ENCODE results near the gene MYOM1.
"Not testable (repeated sequence)": the region's sequence is repeated elsewhere in the genome, so short reads cannot be mapped to it uniquely, and the experiment has no call there.

The MYOM1 gene

GRCh38 chr18:3041843-3042242, 177.9 kb downstream of the MYOM1 start:
- no peak overlapping the region for H3K4me3 ChIP-seq (ENCODE audit: low read depth, low read length)

DNA sequence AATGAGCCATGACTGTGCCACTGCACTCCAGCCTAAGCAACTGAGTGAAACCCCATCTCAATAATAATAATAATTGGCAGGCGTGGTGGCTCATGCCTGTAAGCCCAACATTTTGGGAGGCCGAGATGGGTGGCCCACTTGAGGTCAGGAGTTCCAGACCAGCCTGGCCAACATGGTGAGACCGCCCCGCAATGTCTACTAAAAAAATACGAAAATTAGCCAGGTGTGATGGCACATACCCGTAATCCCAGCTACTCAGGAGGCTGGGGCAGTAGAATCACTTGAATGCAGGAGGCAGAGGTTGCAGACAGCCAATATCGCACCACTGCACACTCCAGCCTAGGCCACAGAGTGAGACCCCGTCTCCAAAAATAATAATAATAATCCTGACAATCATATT, 178.9 kb downstream of the MYOM1 start:
- no peak overlapping the region for H3K4me3 ChIP-seq (ENCODE audit: low read depth, low read length)

DNA sequence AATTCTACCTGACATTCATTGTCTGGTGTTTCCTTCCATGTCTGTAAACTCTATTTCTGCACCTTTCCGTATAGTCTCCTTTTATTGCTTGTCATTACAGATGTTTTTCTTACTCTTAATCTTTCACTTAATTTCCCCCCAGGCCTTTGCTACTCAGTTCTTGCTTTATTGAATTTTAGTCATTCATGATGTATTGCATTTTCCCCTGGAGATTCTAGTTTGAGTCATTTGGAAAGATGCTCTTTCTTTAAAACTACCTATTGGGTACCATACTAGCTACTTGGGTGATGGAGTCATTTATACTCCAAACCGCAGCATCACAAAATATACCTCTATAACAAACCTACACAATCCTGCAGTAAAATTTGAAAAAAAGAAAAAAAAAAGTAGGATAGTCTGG, 179.6 kb downstream of the MYOM1 start:
- no peak overlapping the region for H3K4me3 ChIP-seq (ENCODE audit: low read depth, low read length)

DNA sequence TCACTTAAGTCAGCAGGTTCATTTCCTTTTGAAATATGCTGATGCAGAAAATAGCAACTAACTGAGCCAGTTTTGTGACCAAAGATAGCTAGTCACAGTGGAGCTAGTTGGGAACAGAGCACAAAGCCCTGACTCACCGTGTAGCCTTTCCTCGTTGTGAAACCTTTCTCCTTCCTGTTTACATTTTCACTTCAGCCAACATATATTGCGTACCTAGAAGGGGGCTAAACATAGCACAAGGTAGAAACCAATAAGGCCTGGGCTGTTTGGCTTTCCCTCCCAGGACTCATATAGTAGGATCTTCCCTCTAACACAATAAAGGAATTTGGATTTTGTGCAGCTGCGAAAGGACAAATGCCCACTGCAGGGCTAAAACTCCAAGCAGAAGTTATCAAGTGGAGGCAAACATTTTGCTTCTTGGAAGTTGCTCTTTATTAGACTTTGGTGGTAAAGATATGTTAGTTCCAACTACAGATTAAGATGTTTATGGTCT, 182.3 kb downstream of the MYOM1 start:
- H3K4me3 ChIP-seq (ENCODE audit: low read depth, low read length) = no peak overlapping the region

DNA sequence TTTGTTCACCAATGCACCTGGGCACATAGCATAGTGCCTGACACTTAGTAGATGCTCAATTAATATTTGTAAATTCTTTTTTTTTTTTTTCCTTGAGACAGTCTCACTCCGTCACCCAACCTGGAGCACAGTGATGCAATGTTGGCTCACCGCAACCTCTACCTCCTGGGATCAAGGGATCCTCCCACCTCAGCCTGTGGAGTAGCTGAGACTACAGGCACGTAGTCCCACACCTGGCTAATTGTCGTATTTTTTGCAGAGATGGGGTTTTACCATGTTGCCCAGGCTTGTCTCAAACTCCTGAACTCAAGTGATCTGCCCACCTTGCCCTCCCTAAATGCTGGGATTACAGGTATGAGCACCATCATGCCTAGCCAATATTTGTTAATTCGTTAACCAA, 183.7 kb downstream of the MYOM1 start:
- H3K4me3 ChIP-seq (ENCODE audit: low read depth, low read length) = no peak overlapping the region

DNA sequence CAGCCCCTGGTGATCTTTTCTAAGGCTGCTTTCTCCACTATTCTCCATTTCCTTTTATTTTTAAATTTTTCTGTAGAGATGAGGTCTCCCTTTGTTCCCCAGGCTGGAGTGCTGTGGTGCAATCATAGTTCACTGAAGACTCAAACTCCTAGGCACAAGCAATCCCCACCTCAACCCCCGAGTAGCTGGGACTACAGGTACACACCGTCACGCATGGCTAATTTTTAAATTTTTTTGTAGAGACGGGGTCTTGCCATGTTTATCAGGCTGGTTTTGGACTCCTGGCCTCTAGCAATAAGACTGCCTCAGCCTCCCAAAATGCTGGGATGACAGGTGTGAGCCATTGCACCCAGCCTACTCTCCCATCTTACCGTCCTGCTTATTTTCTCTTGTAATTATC, 184.1 kb downstream of the MYOM1 start:
- no peak overlapping the region for H3K4me3 ChIP-seq (ENCODE audit: low read depth, low read length)

- no peak overlapping the region for H3K4me3 ChIP-seq (ENCODE audit: low read depth, low read length)
These were observed 187.0 kb downstream of the MYOM1 start for GRCh38 chr18:3032721-3033120.

DNA sequence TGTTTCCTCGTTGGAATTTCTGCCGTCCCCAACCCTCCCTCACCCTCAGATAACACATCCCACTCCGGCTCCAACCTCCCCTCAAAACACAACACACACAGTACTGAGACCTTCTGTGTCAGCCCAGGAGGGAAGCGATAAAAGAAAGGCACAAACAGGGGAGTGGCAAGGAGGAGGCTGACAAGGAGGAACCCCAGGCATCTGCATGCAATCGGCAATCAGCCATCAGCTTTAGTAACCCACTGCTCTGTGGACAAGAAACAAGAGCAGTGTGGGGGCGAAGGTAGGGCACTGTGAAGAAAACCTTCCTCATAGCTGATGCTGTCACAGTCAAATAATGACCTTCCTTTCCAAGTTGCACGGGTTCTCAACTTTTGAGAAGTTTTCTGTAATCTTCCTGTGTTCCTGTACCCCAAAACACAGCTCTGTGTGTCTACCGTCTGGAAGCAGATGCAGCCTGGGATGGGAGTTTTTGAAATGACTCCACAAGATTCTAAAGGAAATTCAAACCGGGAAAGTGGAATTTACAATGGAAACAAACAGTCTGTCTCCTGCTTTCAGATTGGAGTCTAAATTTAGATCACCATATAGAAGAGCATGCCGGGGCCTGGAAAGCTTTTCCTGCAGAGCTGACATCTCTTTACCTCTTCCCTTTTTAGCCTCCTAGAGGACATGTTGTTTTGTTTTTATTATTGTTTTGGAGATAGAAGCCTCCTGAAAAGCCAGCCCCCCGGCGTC, 190.4 kb downstream of the MYOM1 start:
- H3K4me3 ChIP-seq (ENCODE audit: low read depth, low read length) = no peak overlapping the region

- H3K4me3 ChIP-seq (ENCODE audit: low read depth, low read length) = not testable (repeated sequence)
These were observed 191.7 kb downstream of the MYOM1 start for GRCh38 chr18:3028115-3028514.

- no peak overlapping the region for H3K4me3 ChIP-seq (ENCODE audit: low read depth, low read length)
These were observed 192.3 kb downstream of the MYOM1 start for GRCh38 chr18:3027370-3027891.

DNA sequence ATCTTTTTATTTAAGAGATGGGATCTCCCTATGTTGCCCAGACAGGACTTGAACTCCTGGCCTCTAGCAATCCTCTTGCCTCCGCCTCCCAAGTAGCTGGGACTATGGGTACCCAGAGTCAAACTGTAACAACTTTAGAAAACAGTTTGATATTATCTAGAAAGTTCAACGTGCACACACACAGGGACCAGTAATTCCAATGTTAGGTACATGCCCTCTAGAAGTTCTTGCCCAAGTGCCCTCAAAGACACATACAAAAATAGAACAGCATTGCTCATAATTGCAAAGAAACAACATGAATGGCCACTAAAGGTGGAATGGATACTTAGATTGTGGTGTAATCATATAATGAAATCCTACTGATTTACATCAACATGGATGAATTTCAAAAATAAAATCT, 194.2 kb downstream of the MYOM1 start:
- H3K4me3 ChIP-seq (ENCODE audit: low read depth, low read length) = no peak overlapping the region

DNA sequence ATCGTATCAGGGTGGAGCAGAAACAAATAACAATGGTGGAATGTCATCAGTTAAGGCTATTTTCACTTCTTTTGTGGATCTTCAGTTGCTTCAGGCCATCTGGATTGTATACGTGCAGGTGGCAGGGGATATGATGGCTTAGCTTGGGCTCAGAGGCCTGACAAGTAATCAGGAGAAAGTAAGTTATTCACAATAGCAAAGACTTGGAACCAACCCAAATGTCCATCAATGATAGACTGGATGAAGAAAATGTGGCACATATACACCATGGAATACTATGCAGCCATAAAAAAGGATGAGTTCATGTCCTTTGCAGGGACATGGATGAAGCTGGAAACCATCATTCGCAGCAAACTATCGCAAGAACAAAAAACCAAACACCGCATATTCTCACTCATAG, 196.2 kb downstream of the MYOM1 start:
- not testable (repeated sequence) for H3K4me3 ChIP-seq (ENCODE audit: low read depth, low read length)

Measured in iPS-11a (cell line).